ENCODE measurements around the gene SNX9. TPM values are rescaled to one million over a fixed set of nuclear protein-coding genes. Genes with fewer than 3 reads are reported as not detected.

SNX9 gene
- total RNA-seq, 6 donors from 2014 or later = 13.6 to 31.6 (median 19.0) TPM

- ATAC-seq (ENCODE audit: low FRiP score in 2 of 2) (no peak), DNase-seq (no peak)
- Histone ChIP-seq H3K4me1 (peaks cover 8 to 14% (median 11%) of the 10 kb centered on the region in 4 donors), H3K36me3 (no peaks in the 10 kb centered on the region), H3K4me3 (no peak overlapping the region), H3K27me3 (no peaks in the 10 kb centered on the region), H3K27ac (no peak overlapping the region), H3K9me3 (peaks cover 0 to 14% (median 6%) of the 10 kb centered on the region in 4 donors)
- WGBS, 2 donors = 91 to 94% methylated on average over 8 of the region's 8 CpGs
- TF ChIP-seq CTCF (IDR thresholded peaks at IDR 0.05) = no peak
- TF ChIP-seq POLR2AphosphoS5 (IDR thresholded peaks at IDR 0.05) = no peak
- no peak for TF ChIP-seq POLR2A (IDR thresholded peaks at IDR 0.05)
- TF ChIP-seq EP300 (IDR thresholded peaks at IDR 0.05) = no peak
Measured at GRCh38 chr6:157848693-157849092, 25.6 kb downstream of the SNX9 start.

GRCh38 chr6:157849288-157850017, 26.4 kb downstream of the SNX9 start:
- Histone ChIP-seq H3K27ac (no peak overlapping the region), H3K36me3 (no peaks in the 10 kb centered on the region), H3K4me1 (peaks cover 8 to 14% (median 11%) of the 10 kb centered on the region in 4 donors), H3K27me3 (no peaks in the 10 kb centered on the region), H3K9me3 (peaks cover 0 to 17% (median 7%) of the 10 kb centered on the region in 4 donors), H3K4me3 (no peak overlapping the region)
- no peak for ATAC-seq (ENCODE audit: low FRiP score in 2 of 2)
- TF ChIP-seq POLR2AphosphoS5 (IDR thresholded peaks at IDR 0.05) = no peak
- no peak for TF ChIP-seq POLR2A (IDR thresholded peaks at IDR 0.05)
- TF ChIP-seq CTCF (IDR thresholded peaks at IDR 0.05) = no peak
- no peak for TF ChIP-seq EP300 (IDR thresholded peaks at IDR 0.05)
- WGBS, 2 donors = 97 to 99% methylated on average over 5 of the region's 5 CpGs
- no peak for DNase-seq

GRCh38 chr6:157850030-157850429, 27.0 kb downstream of the SNX9 start:
- 83 to 88% methylated on average over 4 of the region's 4 CpGs for WGBS, 2 donors
- Histone ChIP-seq H3K27me3 (no peaks in the 10 kb centered on the region), H3K4me3 (no peak overlapping the region), H3K4me1 (peaks cover 8 to 14% (median 11%) of the 10 kb centered on the region in 4 donors), H3K27ac (no peak overlapping the region), H3K36me3 (no peaks in the 10 kb centered on the region), H3K9me3 (peaks cover 0 to 17% (median 7%) of the 10 kb centered on the region in 4 donors)
- no peak for DNase-seq
- no peak for ATAC-seq (ENCODE audit: low FRiP score in 2 of 2)
- no peak for TF ChIP-seq POLR2A (IDR thresholded peaks at IDR 0.05)
- no peak for TF ChIP-seq CTCF (IDR thresholded peaks at IDR 0.05)
- TF ChIP-seq POLR2AphosphoS5 (IDR thresholded peaks at IDR 0.05) = no peak
- TF ChIP-seq EP300 (IDR thresholded peaks at IDR 0.05) = no peak

- TF ChIP-seq CTCF (IDR thresholded peaks at IDR 0.05) (no peak), POLR2A (IDR thresholded peaks at IDR 0.05) (no peak), EP300 (IDR thresholded peaks at IDR 0.05) (no peak), POLR2AphosphoS5 (IDR thresholded peaks at IDR 0.05) (no peak)
- Histone ChIP-seq H3K36me3 (no peaks in the 10 kb centered on the region), H3K27me3 (no peaks in the 10 kb centered on the region), H3K4me1 (peaks cover 0 to 5% (median 0%) of the 10 kb centered on the region in 4 donors), H3K9me3 (peaks cover 0 to 17% (median 7%) of the 10 kb centered on the region in 4 donors), H3K27ac (no peak overlapping the region), H3K4me3 (no peak overlapping the region)
- DNase-seq (no peak), ATAC-seq (ENCODE audit: low FRiP score in 2 of 2) (no peak)
- WGBS, 2 donors = 73 to 74% methylated on average over 2 of the region's 2 CpGs
Measured at GRCh38 chr6:157853018-157853805, 30.2 kb downstream of the SNX9 start.

Data from upper lobe of left lung (tissue), 6 donors.